ENCODE measurements around the gene TMEM233.

Gene TMEM233

GRCh38 chr12:119660076-119660475, 66.5 kb downstream of the TMEM233 start:
- no peak for DNase-seq

GRCh38 chr12:119661882-119662281, 68.3 kb downstream of the TMEM233 start:
- DNase-seq = no peak

GRCh38 chr12:119664642-119665041, 71.1 kb downstream of the TMEM233 start:
- no peak for DNase-seq

- DNase-seq = no peak
Observed at GRCh38 chr12:119665164-119665929, 71.8 kb downstream of the TMEM233 start.

GRCh38 chr12:119666226-119666795, 72.7 kb downstream of the TMEM233 start:
- no peak for DNase-seq

GRCh38 chr12:119666900-119667576, 73.5 kb downstream of the TMEM233 start:
- no peak for DNase-seq

GRCh38 chr12:119667577-119668323, 74.2 kb downstream of the TMEM233 start, which contains the start of gene PRKAB1:
TSS of gene PRKAB1 (plus strand) at chr12:119668133. CDS start at chr12:119668245, 112 bp downstream.
- DNase-seq = peak; percentile 91 to 96

- DNase-seq = no peak
Observed at GRCh38 chr12:119668324-119668841, 74.8 kb downstream of the TMEM233 start.

- no peak for DNase-seq
Observed at GRCh38 chr12:119669744-119670472, 76.3 kb downstream of the TMEM233 start.

- no peak for DNase-seq
Observed at GRCh38 chr12:119671070-119671469, 77.5 kb downstream of the TMEM233 start.

- no peak for DNase-seq
Observed at GRCh38 chr12:119672194-119672593, 78.6 kb downstream of the TMEM233 start.

- DNase-seq = no peak
Observed at GRCh38 chr12:119673634-119674033, 80.1 kb downstream of the TMEM233 start.

GRCh38 chr12:119674560-119674959, 81.0 kb downstream of the TMEM233 start:
- DNase-seq = no peak

GRCh38 chr12:119676022-119676421, 82.4 kb downstream of the TMEM233 start:
- no peak for DNase-seq

GRCh38 chr12:119676573-119676972, 83.0 kb downstream of the TMEM233 start:
- DNase-seq = no peak

GRCh38 chr12:119678459-119678858, 84.9 kb downstream of the TMEM233 start:
- no peak for DNase-seq

GRCh38 chr12:119679081-119679480, 85.5 kb downstream of the TMEM233 start:
- no peak for DNase-seq

GRCh38 chr12:119679490-119679889, 85.9 kb downstream of the TMEM233 start:
- DNase-seq = no peak

GRCh38 chr12:119681111-119681510, 87.5 kb downstream of the TMEM233 start:
- DNase-seq = no peak

GRCh38 chr12:119681728-119682638, 88.4 kb downstream of the TMEM233 start:
- DNase-seq = no peak

GRCh38 chr12:119682639-119683252, 89.2 kb downstream of the TMEM233 start:
- no peak for DNase-seq
